GM21515 (cell line): ENCODE results near the gene IL1RL1.

ENCODE experiments used
- ATAC-seq: cut with Tn5 transposase; IDR thresholded peaks from one replicate; pipeline ENCODE4 v1.9.1; 2021; ENCODE audit not compliant: unreplicated experiment

The IL1RL1 gene

GRCh38 chr2:102310964-102311640 is at the start of gene IL1RL1:
TSS of gene IL1RL1 (plus strand) at chr2:102311563. CDS start at chr2:102338265, 26,702 bp downstream.
- no peak for ATAC-seq

GRCh38 chr2:102262216-102263129 is 48.9 kb upstream of the IL1RL1 start:
- no peak for ATAC-seq

- ATAC-seq = no peak
These were observed 46.4 kb upstream of the IL1RL1 start for GRCh38 chr2:102264952-102265351.

- no peak for ATAC-seq
These were observed 45.2 kb upstream of the IL1RL1 start for GRCh38 chr2:102266204-102266603.

- ATAC-seq = no peak
These were observed 43.6 kb upstream of the IL1RL1 start for GRCh38 chr2:102267774-102268173.

- ATAC-seq = no peak
These were observed 42.7 kb upstream of the IL1RL1 start for GRCh38 chr2:102268510-102269199.

GRCh38 chr2:102269200-102269524 is 42.2 kb upstream of the IL1RL1 start:
- ATAC-seq = no peak

- ATAC-seq = no peak
These were observed 39.5 kb upstream of the IL1RL1 start for GRCh38 chr2:102271844-102272243.

GRCh38 chr2:102273619-102274211 is 37.6 kb upstream of the IL1RL1 start:
- ATAC-seq = no peak

- no peak for ATAC-seq
These were observed 34.7 kb upstream of the IL1RL1 start for GRCh38 chr2:102276549-102277201.

- ATAC-seq = no peak
These were observed 34.1 kb upstream of the IL1RL1 start for GRCh38 chr2:102277202-102277700.

- no peak for ATAC-seq
These were observed 32.5 kb upstream of the IL1RL1 start for GRCh38 chr2:102278720-102279390.

- ATAC-seq = no peak
These were observed 32.0 kb upstream of the IL1RL1 start for GRCh38 chr2:102279391-102279735.

GRCh38 chr2:102282678-102283091 is 28.7 kb upstream of the IL1RL1 start:
- no peak for ATAC-seq

GRCh38 chr2:102283996-102284395 is 27.4 kb upstream of the IL1RL1 start:
- ATAC-seq = no peak

GRCh38 chr2:102284611-102285010 is 26.8 kb upstream of the IL1RL1 start:
- ATAC-seq = no peak

GRCh38 chr2:102285368-102285767 is 26.0 kb upstream of the IL1RL1 start:
- no peak for ATAC-seq

- ATAC-seq = no peak
These were observed 25.3 kb upstream of the IL1RL1 start for GRCh38 chr2:102286041-102286440.

GRCh38 chr2:102289129-102289528 is 22.2 kb upstream of the IL1RL1 start:
- no peak for ATAC-seq

- no peak for ATAC-seq
These were observed 20.8 kb upstream of the IL1RL1 start for GRCh38 chr2:102290594-102290993.
